T-cell (primary cell): ENCODE measurements around the gene RSPO1. TPM values are rescaled to one million over a fixed set of nuclear protein-coding genes. Genes with fewer than 3 reads are reported as not detected.
A peak's percentile ranks its signal among the peaks of the same experiment; 100 is the strongest.

Experiments used
- ATAC-seq, 4 experiments: fragments of 200-7000 bp in 3 of 4; fragments of 150-1000 bp in 1 of 4; cut with Tn5 transposase; replicated peaks in 1 of 4; 1 replicate in 3 of 4; 2 replicates in 1 of 4; pipeline ENCODE4 v1.10.0; 2021; ENCODE audit warnings: moderate library complexity in 3 of 4, mild to moderate bottlenecking in 2 of 4, moderate number of reproducible peaks in 1 of 4
- CTCF ChIA-PET, 2 donors: fragments of 300-600 bp; sonication (Branson Sonifier 250); formaldehyde crosslinking; loops; one replicate each; lab custom pipeline; 2022; ENCODE audit warnings: antibody characterized with exemption in 2 of 2; lab: Charles Lee
- POLR2A ChIA-PET, 2 donors: fragments of 300-600 bp; sonication (Branson Sonifier 250); formaldehyde crosslinking; loops; one replicate each; lab custom pipeline; 2022; ENCODE audit warnings: antibody characterized with exemption in 2 of 2; lab: Charles Lee
- DNase-seq, 35 experiments: peaks; one replicate each; pipeline versions ENCODE4 v3.0.0 to v3.0.0-alpha.2; 2013 to 2023
- H3K27ac ChIP-seq: one replicate; pipeline ENCODE4 v1.5.1; 2013; ENCODE audit warnings: low read length
- H3K27me3 ChIP-seq, 2 experiments: replicated peaks in 1 of 2; 1 replicate in 1 of 2; 2 replicates in 1 of 2; pipeline versions ENCODE4 v1.6.1 to v1.7.0; 2013; ENCODE audit warnings: low read length in 1 of 2, mixed read lengths in 1 of 2; ENCODE audit not compliant: control insufficient read depth in 2 of 2, insufficient read depth in 2 of 2; ENCODE audit errors: extremely low read depth in 1 of 2
- H3K36me3 ChIP-seq, 2 donors: 1 replicate in 1 of 2; 2 replicates in 1 of 2; pipeline versions ENCODE4 v1.6.1 to v1.7.0; 2013; ENCODE audit warnings: low read length in 1 of 2; ENCODE audit not compliant: control insufficient read depth in 2 of 2, insufficient read depth in 1 of 2; ENCODE audit errors: extremely low read depth in 1 of 2
- H3K4me1 ChIP-seq, 2 experiments: 1 replicate in 1 of 2; 2 replicates in 1 of 2; pipeline versions ENCODE4 v1.6.1 to v1.7.0; 2013; ENCODE audit warnings: low read length in 2 of 2, mixed read lengths in 1 of 2; ENCODE audit not compliant: insufficient read depth in 2 of 2, control insufficient read depth in 1 of 2; ENCODE audit errors: extremely low read depth in 1 of 2
- H3K4me3 ChIP-seq, 2 donors: 1 replicate in 1 of 2; 2 replicates in 1 of 2; pipeline versions ENCODE4 v1.5.1 to v1.7.0; 2013; ENCODE audit warnings: mild to moderate bottlenecking in 2 of 2, low read length in 1 of 2, moderate library complexity in 1 of 2; ENCODE audit not compliant: control insufficient read depth in 1 of 2; ENCODE audit errors: extremely low read depth in 1 of 2
- H3K9me3 ChIP-seq: 2 replicates; pipeline ENCODE4 v1.7.0; 2013
- H3K27ac Mint-ChIP-seq, 2 donors: one replicate each; pipeline ENCODE4 v1.8.0; 2020 to 2021; ENCODE audit warnings: mild to moderate bottlenecking in 2 of 2, mixed read lengths in 2 of 2
- H3K27me3 Mint-ChIP-seq, 2 donors: one replicate each; pipeline ENCODE4 v1.8.0; 2021 to 2022; ENCODE audit warnings: mixed read lengths in 2 of 2
- H3K36me3 Mint-ChIP-seq: one replicate; pipeline ENCODE4 v1.8.0; 2021; ENCODE audit warnings: mixed read lengths
- H3K4me1 Mint-ChIP-seq, 3 donors: one replicate each; pipeline ENCODE4 v1.8.0; 2020 to 2022; ENCODE audit warnings: mixed read lengths in 3 of 3, mild to moderate bottlenecking in 1 of 3
- H3K4me3 Mint-ChIP-seq, 3 donors: one replicate each; pipeline ENCODE4 v1.8.0; 2020 to 2022; ENCODE audit warnings: mild to moderate bottlenecking in 3 of 3, mixed read lengths in 3 of 3, moderate library complexity in 3 of 3
- H3K9me3 Mint-ChIP-seq, 3 donors: one replicate each; pipeline ENCODE4 v1.8.0; 2020 to 2022; ENCODE audit warnings: mixed read lengths in 3 of 3
- WGBS: methylation state at CpG from one replicate; pipeline ENCODE4 v1.1.5; 2013; ENCODE audit warnings: missing lambda C conversion rate; ENCODE audit not compliant: insufficient coverage; 5-methylcytosine and 5-hydroxymethylcytosine counted together
- total RNA-seq, 35 experiments: library from RNA in 6 of 35; stranded (reverse) in 6 of 35; fragments of 120-200 nt in 1 of 35; gene quantifications; one replicate each; pipeline versions ENCODE4 v1.2.1 to v1.2.4 and lab custom pipeline; 2013 to 2026

RSPO1 gene
- total RNA-seq, 5 donors from 2014 or later (not counting 1 experiment from before 2014, with no cell fraction given): not detected

GRCh38 chr1:37605806-37606474, 28.8 kb downstream of the RSPO1 start:
- POLR2A ChIA-PET: no interaction called here

DNA sequence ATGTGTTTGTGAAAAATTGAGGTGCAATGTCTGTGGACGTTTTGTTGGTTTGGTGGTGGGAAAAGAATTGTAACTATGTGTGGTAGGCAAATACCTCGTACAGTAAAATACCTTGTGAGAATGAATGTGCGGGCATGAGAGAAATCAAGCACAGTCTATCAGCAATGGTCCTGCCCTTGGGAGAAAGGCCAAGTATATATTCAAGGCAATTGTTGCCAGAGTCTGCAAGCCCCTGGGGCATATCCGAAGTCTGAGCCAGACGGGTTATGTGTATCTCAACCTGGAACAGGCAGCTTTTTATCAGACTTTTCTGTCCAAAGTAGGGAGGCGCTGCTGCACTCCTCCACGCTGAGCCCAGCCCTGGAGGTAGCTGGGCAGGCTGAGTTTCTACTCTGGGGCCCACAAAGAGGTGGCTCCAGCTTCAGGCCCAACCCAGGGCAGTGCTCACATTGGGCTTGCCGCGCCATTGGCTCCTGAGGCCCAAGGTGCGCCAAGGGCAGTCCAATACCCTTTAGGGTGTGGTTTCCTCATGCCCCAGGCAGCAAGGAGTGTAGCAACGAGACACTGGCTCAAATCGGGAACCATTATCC, 29.5 kb downstream of the RSPO1 start:
- POLR2A ChIA-PET: no interaction called here
- peaks cover 9 to 11% of the 10 kb centered on the region in 2 donors for H3K27me3 Mint-ChIP-seq
- CTCF ChIA-PET: interaction anchor here in 1 of 2 donors (0.8 kb wide), 1 partner anchor 51 kb away, joined by 3 read pairs; the partner anchor contains the start of gene SNIP1

More at GRCh38 chr1:37605806-37606474, 28.8 kb downstream of the RSPO1 start:
- no peaks in the 10 kb centered on the region for H3K36me3 ChIP-seq
- peaks cover 4 to 5% (median 4%) of the 10 kb centered on the region in 3 donors for H3K4me1 Mint-ChIP-seq
- peaks cover 0 to 20% of the 10 kb centered on the region in 2 experiments for H3K27me3 ChIP-seq
- CTCF ChIA-PET: no interaction called here
- no peak overlapping the region for H3K27ac Mint-ChIP-seq
- peaks cover 9 to 11% of the 10 kb centered on the region in 2 donors for H3K27me3 Mint-ChIP-seq
- H3K4me3 ChIP-seq: no peak overlapping the region
- no peak overlapping the region for H3K4me3 Mint-ChIP-seq
- H3K9me3 ChIP-seq: no peaks in the 10 kb centered on the region
- ATAC-seq (no peak), DNase-seq (no peak)
- no peak overlapping the region for H3K27ac ChIP-seq
- H3K4me1 ChIP-seq: peaks cover 0 to 5% of the 10 kb centered on the region in 2 experiments
- H3K9me3 Mint-ChIP-seq: no peaks in the 10 kb centered on the region
- 95% methylated on average over 7 of the region's 9 CpGs for WGBS
- no peaks in the 10 kb centered on the region for H3K36me3 Mint-ChIP-seq

DNA sequence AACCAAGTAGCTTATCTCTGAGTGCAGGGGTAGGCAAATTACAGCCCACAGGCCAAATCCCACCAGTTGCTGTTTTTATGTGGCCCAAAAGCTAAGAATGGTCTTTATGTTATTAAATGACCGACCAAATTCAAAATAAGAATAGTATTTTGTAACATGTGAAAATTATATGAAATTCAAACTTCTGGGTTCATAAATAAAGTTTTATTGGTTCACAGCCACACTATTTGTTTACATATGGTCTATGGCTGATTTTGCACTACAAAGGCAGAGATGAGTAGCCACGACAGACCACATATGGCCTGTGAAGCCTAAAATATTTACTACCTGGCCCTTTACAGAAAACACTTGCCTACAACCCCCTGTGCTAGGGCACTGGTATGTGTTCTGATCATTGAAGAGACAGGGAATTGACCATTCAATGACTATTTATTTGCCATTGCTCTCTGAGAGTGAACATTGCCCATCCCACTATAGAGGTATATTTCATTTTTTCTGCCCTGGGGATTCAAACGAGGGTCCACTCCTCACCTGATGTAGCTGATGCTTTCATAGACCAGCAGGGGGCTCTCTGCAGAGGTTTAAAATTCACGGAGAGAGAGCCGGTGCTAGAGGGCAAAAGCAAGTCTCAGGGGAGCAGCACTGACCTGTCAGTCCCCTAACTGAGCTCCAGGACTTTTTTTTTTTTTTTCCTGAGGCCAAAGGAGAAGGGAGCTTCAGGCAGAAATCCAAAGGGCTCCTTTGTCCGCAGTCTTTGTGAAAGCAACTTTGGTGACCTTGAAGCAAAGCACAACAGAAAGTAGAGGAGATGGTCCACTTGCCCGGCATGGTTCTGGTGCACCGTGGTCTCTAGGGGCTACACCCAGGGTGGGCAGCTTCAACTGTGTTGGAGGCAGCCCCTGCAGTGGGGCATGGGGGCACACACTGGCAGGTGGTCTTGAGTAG, 31.7 kb downstream of the RSPO1 start:
- Histone ChIP-seq H3K4me1 (peaks cover 0 to 5% of the 10 kb centered on the region in 2 experiments), H3K9me3 (no peaks in the 10 kb centered on the region), H3K36me3 (no peaks in the 10 kb centered on the region), H3K27me3 (peaks cover 0 to 17% of the 10 kb centered on the region in 2 experiments), H3K27ac (no peak overlapping the region), H3K4me3 (no peak overlapping the region)
- no peak overlapping the region for H3K4me3 Mint-ChIP-seq
- H3K9me3 Mint-ChIP-seq: no peaks in the 10 kb centered on the region
- no peaks in the 10 kb centered on the region for H3K36me3 Mint-ChIP-seq
- H3K27me3 Mint-ChIP-seq: peaks cover 9 to 11% of the 10 kb centered on the region in 2 donors
- POLR2A ChIA-PET: interaction anchor here in 1 of 2 donors (0.7 kb wide), 1 partner anchor 76 kb away, joined by 4 read pairs; no protein-coding TSS in a partner anchor
- peaks cover 4 to 5% (median 4%) of the 10 kb centered on the region in 3 donors for H3K4me1 Mint-ChIP-seq
- CTCF ChIA-PET: interaction anchor here (0.5 to 1.9 kb wide), 17 partner anchors 20 to 1662 kb away, joined by 3 to 17 read pairs (median 3); partner anchors contain the start of genes CDCA8 (in 1 of the 2) and MEAF6 (in 1 of the 2)
- no peak overlapping the region for H3K27ac Mint-ChIP-seq
- peak; percentile 43 to 68 (median 61) for ATAC-seq
- 35% methylated on average over 7 of the region's 8 CpGs for WGBS
- peak in 26 of 35 experiments; percentile 4 to 65 (median 24) for DNase-seq

More for the DNA sequence above, 29.5 kb downstream of the RSPO1 start:
- ATAC-seq: no peak
- H3K9me3 Mint-ChIP-seq: no peaks in the 10 kb centered on the region
- Histone ChIP-seq H3K36me3 (no peaks in the 10 kb centered on the region), H3K4me3 (no peak overlapping the region), H3K27me3 (peaks cover 0 to 20% of the 10 kb centered on the region in 2 experiments), H3K4me1 (peaks cover 0 to 5% of the 10 kb centered on the region in 2 experiments), H3K27ac (no peak overlapping the region), H3K9me3 (no peaks in the 10 kb centered on the region)
- H3K4me1 Mint-ChIP-seq: peaks cover 4 to 5% (median 4%) of the 10 kb centered on the region in 3 donors
- no peak for DNase-seq
- no peak overlapping the region for H3K27ac Mint-ChIP-seq
- WGBS: 78% methylated on average over 10 of the region's 12 CpGs
- H3K4me3 Mint-ChIP-seq: no peak overlapping the region
- H3K36me3 Mint-ChIP-seq: no peaks in the 10 kb centered on the region

GRCh38 chr1:37601441-37601840, 33.3 kb downstream of the RSPO1 start:
- no peak overlapping the region for H3K4me3 ChIP-seq
- peaks cover 9 to 11% of the 10 kb centered on the region in 2 donors for H3K27me3 Mint-ChIP-seq
- CTCF ChIA-PET: interaction anchor here in 1 of 2 donors (0.9 to 1.3 kb wide), 2 partner anchors 32 to 80 kb away, joined by 3 read pairs; no protein-coding TSS in a partner anchor

GRCh38 chr1:37599940-37600339, 34.8 kb downstream of the RSPO1 start:
- WGBS: 100% methylated on average over 3 of the region's 5 CpGs
- ChIA-PET POLR2A (no interaction called here), CTCF (no interaction called here)
- ATAC-seq: no peak
- Histone ChIP-seq H3K27me3 (peaks cover 0 to 6% of the 10 kb centered on the region in 2 experiments), H3K27ac (no peak overlapping the region), H3K4me1 (peaks cover 6 to 15% of the 10 kb centered on the region in 2 experiments), H3K9me3 (no peaks in the 10 kb centered on the region), H3K36me3 (no peaks in the 10 kb centered on the region), H3K4me3 (no peak overlapping the region)
- no peak overlapping the region for H3K4me3 Mint-ChIP-seq
- DNase-seq: no peak
- H3K36me3 Mint-ChIP-seq: peaks cover 3% of the 10 kb centered on the region
- H3K27me3 Mint-ChIP-seq: peaks cover 9 to 11% of the 10 kb centered on the region in 2 donors
- H3K4me1 Mint-ChIP-seq: peaks cover 21 to 23% (median 23%) of the 10 kb centered on the region in 3 donors
- no peaks in the 10 kb centered on the region for H3K9me3 Mint-ChIP-seq
- H3K27ac Mint-ChIP-seq: no peak overlapping the region

More at GRCh38 chr1:37601441-37601840, 33.3 kb downstream of the RSPO1 start:
- ATAC-seq (no peak), DNase-seq (no peak)
- Histone ChIP-seq H3K27ac (no peak overlapping the region), H3K27me3 (peaks cover 0 to 11% of the 10 kb centered on the region in 2 experiments), H3K9me3 (no peaks in the 10 kb centered on the region), H3K4me1 (peaks cover 0 to 5% of the 10 kb centered on the region in 2 experiments), H3K36me3 (no peaks in the 10 kb centered on the region)
- no peaks in the 10 kb centered on the region for H3K36me3 Mint-ChIP-seq
- POLR2A ChIA-PET: interaction anchor here in 1 of 2 donors (0.6 kb wide), 1 partner anchor 1722 kb away, joined by 4 read pairs; no protein-coding TSS in a partner anchor
- no peaks in the 10 kb centered on the region for H3K9me3 Mint-ChIP-seq
- no peak overlapping the region for H3K27ac Mint-ChIP-seq
- H3K4me1 Mint-ChIP-seq: peaks cover 6 to 8% (median 8%) of the 10 kb centered on the region in 3 donors
- H3K4me3 Mint-ChIP-seq: no peak overlapping the region
